PC-3 (cell line): ENCODE results near the gene WDR82. TPM values are rescaled to one million over a fixed set of nuclear protein-coding genes. Genes with fewer than 3 reads are reported as not detected.

Source experiments
- ATAC-seq: fragments of 200-7000 bp; cut with Tn5 transposase; 2 replicates; pipeline ENCODE4 v1.9.1; 2020; ENCODE audit warnings: mild to moderate bottlenecking, moderate library complexity
- BruUV-seq: library from RNA; stranded (reverse); fragments of 400-500 nt; replicated peaks from 2 replicates; lab custom pipeline; 2021; lab: Mats Ljungman, UMichigan
- CTCF ChIA-PET: fragments of 300-600 bp; sonication (Branson Sonifier 250); formaldehyde crosslinking; loops from one replicate; lab custom pipeline; 2022; ENCODE audit warnings: antibody characterized with exemption; lab: Charles Lee
- POLR2A ChIA-PET: fragments of 300-600 bp; sonication (Branson Sonifier 250); formaldehyde crosslinking; loops from one replicate; lab custom pipeline; 2022; ENCODE audit warnings: antibody characterized with exemption; ENCODE audit not compliant: unreplicated experiment; lab: Charles Lee
- DNase-seq: peaks from one replicate; pipeline ENCODE4 v3.0.0-alpha.2; 2015
- H2AFZ ChIP-seq: fragments of 300-600 bp; sonication (generic); 2 replicates; pipeline ENCODE4 v1.6.0; 2016; ENCODE audit warnings: antibody characterized with exemption, low read length
- H3F3A ChIP-seq: fragments of 300-600 bp; sonication (generic); one replicate; pipeline ENCODE4 v1.6.0; 2017; ENCODE audit warnings: antibody characterized with exemption, low read length, control low read depth, mild to moderate bottlenecking; ENCODE audit not compliant: unreplicated experiment
- H3K27ac ChIP-seq: fragments of 300-600 bp; sonication (generic); 2 replicates; pipeline ENCODE4 v1.5.1; 2016; ENCODE audit warnings: mild to moderate bottlenecking, low read length
- H3K27me3 ChIP-seq: fragments of 300-600 bp; sonication (generic); 2 replicates; pipeline ENCODE4 v1.6.1; 2016; ENCODE audit warnings: low read length, mixed read lengths
- H3K36me3 ChIP-seq: fragments of 300-600 bp; sonication (generic); 2 replicates; pipeline ENCODE4 v1.6.1; 2016; ENCODE audit warnings: low read depth, mixed run types, low read length, mixed read lengths
- H3K4me1 ChIP-seq: fragments of 300-600 bp; sonication (generic); 2 replicates; pipeline ENCODE4 v1.5.1; 2016; ENCODE audit warnings: low read length; ENCODE audit not compliant: insufficient read depth
- H3K4me2 ChIP-seq: fragments of 300-600 bp; sonication (generic); 2 replicates; pipeline ENCODE4 v1.6.0; 2016; ENCODE audit warnings: low read length
- H3K4me3 ChIP-seq: fragments of 300-600 bp; sonication (generic); 2 replicates; pipeline ENCODE4 v1.5.1; 2016; ENCODE audit warnings: mild to moderate bottlenecking, low read length, mixed read lengths
- H3K79me2 ChIP-seq: fragments of 300-600 bp; sonication (generic); 2 replicates; pipeline ENCODE4 v1.6.1; 2017; ENCODE audit warnings: low read length, mixed read lengths
- H3K9ac ChIP-seq: fragments of 300-600 bp; sonication (generic); 2 replicates; pipeline ENCODE4 v1.6.0; 2016; ENCODE audit warnings: mild to moderate bottlenecking, low read length
- H3K9me2 ChIP-seq: fragments of 300-600 bp; sonication (generic); replicated peaks from 2 replicates; pipeline ENCODE4 v1.6.1; 2016; ENCODE audit warnings: mixed run types, low read length, mixed read lengths
- H3K9me3 ChIP-seq: fragments of 300-600 bp; sonication (generic); 2 replicates; pipeline ENCODE4 v1.6.1; 2016; ENCODE audit warnings: low read length, mixed read lengths
- H4K20me1 ChIP-seq: fragments of 300-600 bp; sonication (generic); 2 replicates; pipeline ENCODE4 v1.6.1; 2016; ENCODE audit warnings: low read length, mixed read lengths
- EZH2 ChIP-seq: fragments of 300-600 bp; sonication (generic); IDR thresholded peaks from one replicate; pipeline ENCODE4 v1.6.1; 2017; ENCODE audit warnings: antibody characterized with exemption, mild to moderate bottlenecking, low read length; ENCODE audit not compliant: unreplicated experiment
- EZH2phosphoT487 ChIP-seq: fragments of 300-600 bp; sonication (generic); IDR thresholded peaks from 2 replicates; pipeline ENCODE4 v1.6.1; 2018; ENCODE audit warnings: mild to moderate bottlenecking, antibody characterized with exemption, low read length, borderline replicate concordance
- intact Hi-C: fragments of 100-400 bp; cut with micrococcal nuclease; formaldehyde crosslinking; loops from 2 replicates; pipeline ENCODE4 v1.9.0; 2023
- total RNA-seq: library from RNA; depleted of rRNA; stranded (reverse); fragments of >200 nt; gene quantifications from 2 replicates; pipeline ENCODE4 v1.2.3, GENCODE V29; 2014
- TF ChIP-seq, protein P1 (sequence below): fragments of 300-600 bp; sonication (generic); conservative IDR thresholded peaks from 2 replicates; pipeline ENCODE4 v1.5.1; 2017; ENCODE audit warnings: antibody characterized with exemption, low read depth, mild to moderate bottlenecking, low read length

The WDR82 gene
- total RNA-seq, 1 experiment from 2014 or later, result 56.4 TPM

DNA sequence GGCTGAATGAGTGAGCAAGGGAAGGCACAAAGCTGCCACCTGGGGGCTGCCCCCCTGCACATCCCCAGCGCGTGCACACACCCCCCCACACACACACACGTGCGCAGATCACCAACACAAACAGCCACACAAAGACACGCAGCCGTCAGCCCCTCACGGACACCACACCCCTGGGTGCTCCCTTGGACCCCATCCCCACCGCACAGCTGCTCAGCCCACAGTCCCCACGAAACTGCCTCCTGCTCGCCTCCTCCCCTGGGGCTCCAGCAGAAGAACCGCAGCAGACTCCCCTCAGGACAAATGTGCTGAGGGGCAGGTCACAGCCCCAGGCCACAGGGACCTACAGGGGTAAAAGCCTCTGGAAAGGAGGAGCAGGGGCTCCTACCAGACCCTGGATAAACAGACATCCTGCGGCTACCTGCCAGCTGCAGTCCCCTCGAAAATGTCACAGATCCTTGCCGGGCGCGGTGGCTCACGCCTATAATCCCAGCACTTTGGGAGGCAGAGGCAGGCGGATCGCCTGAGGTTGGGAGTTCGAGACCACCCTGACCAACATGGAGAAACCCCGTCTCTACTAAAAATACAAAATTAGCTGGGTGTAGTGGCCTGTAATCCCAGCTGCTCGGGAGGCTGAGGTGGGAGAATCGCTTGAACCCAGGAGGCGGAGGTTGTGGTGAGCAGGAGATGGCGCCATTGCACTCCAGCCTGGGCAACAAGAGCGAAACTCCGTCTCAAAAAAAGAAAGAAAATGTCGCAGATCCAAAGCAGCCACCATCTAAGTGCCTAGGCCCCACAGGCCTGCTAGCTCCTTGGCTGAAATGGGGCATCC lies 46.0 kb downstream of the WDR82 start:
- Histone ChIP-seq H3K9ac (no peak overlapping the region), H3K27me3 (no peaks in the 10 kb centered on the region), H3K36me3 (peaks cover 37% of the 10 kb centered on the region), H4K20me1 (no peaks in the 10 kb centered on the region), H3K4me3 (no peak overlapping the region), H2AFZ (no peak overlapping the region), H3K9me3 (no peaks in the 10 kb centered on the region), H3K4me2 (no peak overlapping the region), H3K9me2 (no peaks in the 10 kb centered on the region), H3K27ac (no peak overlapping the region), H3K79me2 (peaks cover 34% of the 10 kb centered on the region), H3K4me1 (peaks cover 14% of the 10 kb centered on the region), H3F3A (no peaks in the 10 kb centered on the region)
- BruUV-seq, result no TSS peak
- DNase-seq (no peak), ATAC-seq (no peak)
- ChIA-PET CTCF (interaction anchor here (1.1 to 1.2 kb wide), 3 partner anchors 12 to 106 kb away, joined by 3 to 7 read pairs (median 3); no protein-coding TSS in a partner anchor), POLR2A (no interaction called here)
- intact Hi-C loops, result no loop called here
- TF ChIP-seq, protein P1, sequence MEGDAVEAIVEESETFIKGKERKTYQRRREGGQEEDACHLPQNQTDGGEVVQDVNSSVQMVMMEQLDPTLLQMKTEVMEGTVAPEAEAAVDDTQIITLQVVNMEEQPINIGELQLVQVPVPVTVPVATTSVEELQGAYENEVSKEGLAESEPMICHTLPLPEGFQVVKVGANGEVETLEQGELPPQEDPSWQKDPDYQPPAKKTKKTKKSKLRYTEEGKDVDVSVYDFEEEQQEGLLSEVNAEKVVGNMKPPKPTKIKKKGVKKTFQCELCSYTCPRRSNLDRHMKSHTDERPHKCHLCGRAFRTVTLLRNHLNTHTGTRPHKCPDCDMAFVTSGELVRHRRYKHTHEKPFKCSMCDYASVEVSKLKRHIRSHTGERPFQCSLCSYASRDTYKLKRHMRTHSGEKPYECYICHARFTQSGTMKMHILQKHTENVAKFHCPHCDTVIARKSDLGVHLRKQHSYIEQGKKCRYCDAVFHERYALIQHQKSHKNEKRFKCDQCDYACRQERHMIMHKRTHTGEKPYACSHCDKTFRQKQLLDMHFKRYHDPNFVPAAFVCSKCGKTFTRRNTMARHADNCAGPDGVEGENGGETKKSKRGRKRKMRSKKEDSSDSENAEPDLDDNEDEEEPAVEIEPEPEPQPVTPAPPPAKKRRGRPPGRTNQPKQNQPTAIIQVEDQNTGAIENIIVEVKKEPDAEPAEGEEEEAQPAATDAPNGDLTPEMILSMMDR, result peak; percentile 33; the same call in 1 of the 2 replicates
- no peak for TF ChIP-seq EZH2

DNA sequence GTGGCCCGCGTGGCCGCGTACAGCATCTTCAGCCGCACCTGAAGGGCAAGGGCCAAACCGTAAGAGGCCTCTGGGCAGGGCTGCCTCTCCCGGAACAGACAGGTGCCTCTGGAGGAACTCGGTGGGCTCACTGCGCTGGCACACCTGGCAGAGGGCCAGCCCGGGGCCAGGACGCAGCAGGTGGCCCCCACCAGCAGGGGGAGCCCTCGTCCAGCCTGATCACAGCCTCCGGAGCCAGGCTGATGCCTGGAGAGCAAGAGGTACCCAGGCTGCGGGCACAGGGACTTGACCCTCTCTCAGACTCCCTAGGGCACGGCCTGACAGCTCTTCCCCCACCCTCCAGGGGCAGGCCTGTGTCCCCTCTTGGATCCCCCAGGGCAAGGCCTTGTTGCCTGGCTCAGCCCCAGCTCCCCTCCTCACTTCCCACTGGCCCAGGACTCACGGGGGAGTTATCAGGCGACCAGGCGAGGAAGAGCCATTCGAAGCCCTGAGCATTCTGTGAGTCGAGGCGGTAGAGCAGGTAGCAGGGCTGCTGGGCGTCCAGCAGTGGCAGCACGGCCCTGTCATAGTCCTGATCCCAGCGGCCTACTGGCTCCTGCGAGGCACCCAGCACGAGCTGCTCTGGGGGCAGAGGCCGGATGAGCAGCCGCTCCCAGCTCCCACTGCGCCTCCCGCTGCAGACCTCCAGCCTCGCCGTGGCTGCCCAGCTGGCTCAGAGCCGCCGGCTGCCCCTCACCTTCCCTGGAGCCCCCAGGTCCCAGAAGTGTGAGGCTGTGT lies 46.8 kb downstream of the WDR82 start:
- DNase-seq, result peak; percentile 77
- no peaks in the 10 kb centered on the region for H3K27me3 ChIP-seq
- peaks cover 37% of the 10 kb centered on the region for H3K36me3 ChIP-seq
- no peak overlapping the region for H3K4me2 ChIP-seq
- peak; percentile 61 for ATAC-seq
- intact Hi-C loops, result no loop called here
- no peaks in the 10 kb centered on the region for H3K9me2 ChIP-seq
- no peak overlapping the region for H3K27ac ChIP-seq
- H3K79me2 ChIP-seq, result peaks cover 29% of the 10 kb centered on the region
- TF ChIP-seq, protein P1, result peak; percentile 97
- TF ChIP-seq EZH2phosphoT487, result no peak
- peaks cover 6% of the 10 kb centered on the region for H3K4me1 ChIP-seq
- H3K9me3 ChIP-seq, result no peaks in the 10 kb centered on the region
- no peaks in the 10 kb centered on the region for H4K20me1 ChIP-seq
- no peak overlapping the region for H3K9ac ChIP-seq
- H2AFZ ChIP-seq, result no peak overlapping the region
- CTCF ChIA-PET, result interaction anchor here (1.0 to 1.2 kb wide), 3 partner anchors 12 to 107 kb away, joined by 3 to 7 read pairs (median 3); no protein-coding TSS in a partner anchor
- POLR2A ChIA-PET, result no interaction called here
- H3F3A ChIP-seq, result no peaks in the 10 kb centered on the region
- no TSS peak for BruUV-seq
- H3K4me3 ChIP-seq, result no peak overlapping the region
